A549 (cell line): Measurements from ENCODE around the gene HIGD1A.

Source experiments
- BHLHE40 ChIP-seq: IDR thresholded peaks from 2 replicates; pipeline ENCODE4 v1.6.1; 2012; ENCODE audit warnings: low read depth, low read length, inconsistent platforms
- EP300 ChIP-seq, 2 experiments: fragments of >200 bp; sonication (Bioruptor Twin); formaldehyde crosslinking; IDR thresholded peaks; 2 replicates in 1 of 2; 3 replicates in 1 of 2; pipeline ENCODE4 v1.6.1; 2016 to 2017
- HDAC2 ChIP-seq: fragments of 200-600 bp; sonication (generic); IDR thresholded peaks from 2 replicates; pipeline ENCODE4 v1.6.1; 2016
- MYC ChIP-seq: IDR thresholded peaks from 2 replicates; pipeline ENCODE4 v1.6.1; 2012; ENCODE audit warnings: mild to moderate bottlenecking, inconsistent platforms, low read length, improper control_type of control experiment, borderline replicate concordance
- POLR2A ChIP-seq: IDR thresholded peaks from 2 replicates; pipeline ENCODE4 v1.6.1; 2012; ENCODE audit warnings: mild to moderate bottlenecking, low read length
- RCOR1 ChIP-seq: fragments of 150-350 bp; IDR thresholded peaks from 2 replicates; pipeline ENCODE4 v1.6.1; 2014; ENCODE audit warnings: antibody characterized with exemption, low read length, low read depth
- TF ChIP-seq, protein P1 (sequence below): fragments of >200 bp; sonication (Bioruptor Twin); formaldehyde crosslinking; IDR thresholded peaks from 3 replicates; pipeline ENCODE4 v1.5.1; 2016
- TF ChIP-seq, protein P2 (sequence below): fragments of 450-650 bp; IDR thresholded peaks from 2 replicates; pipeline ENCODE4 v1.6.1; 2014; ENCODE audit warnings: antibody characterized with exemption
- TF ChIP-seq, protein P3 (sequence below): IDR thresholded peaks from 2 replicates; pipeline ENCODE4 v1.6.1; 2012

- TF ChIP-seq MYC (no peak), POLR2A (no peak), BHLHE40 (no peak), HDAC2 (no peak), EP300 (IDR thresholded peaks at IDR 0.05) (no peak), RCOR1 (no peak)
- TF ChIP-seq, protein P1, sequence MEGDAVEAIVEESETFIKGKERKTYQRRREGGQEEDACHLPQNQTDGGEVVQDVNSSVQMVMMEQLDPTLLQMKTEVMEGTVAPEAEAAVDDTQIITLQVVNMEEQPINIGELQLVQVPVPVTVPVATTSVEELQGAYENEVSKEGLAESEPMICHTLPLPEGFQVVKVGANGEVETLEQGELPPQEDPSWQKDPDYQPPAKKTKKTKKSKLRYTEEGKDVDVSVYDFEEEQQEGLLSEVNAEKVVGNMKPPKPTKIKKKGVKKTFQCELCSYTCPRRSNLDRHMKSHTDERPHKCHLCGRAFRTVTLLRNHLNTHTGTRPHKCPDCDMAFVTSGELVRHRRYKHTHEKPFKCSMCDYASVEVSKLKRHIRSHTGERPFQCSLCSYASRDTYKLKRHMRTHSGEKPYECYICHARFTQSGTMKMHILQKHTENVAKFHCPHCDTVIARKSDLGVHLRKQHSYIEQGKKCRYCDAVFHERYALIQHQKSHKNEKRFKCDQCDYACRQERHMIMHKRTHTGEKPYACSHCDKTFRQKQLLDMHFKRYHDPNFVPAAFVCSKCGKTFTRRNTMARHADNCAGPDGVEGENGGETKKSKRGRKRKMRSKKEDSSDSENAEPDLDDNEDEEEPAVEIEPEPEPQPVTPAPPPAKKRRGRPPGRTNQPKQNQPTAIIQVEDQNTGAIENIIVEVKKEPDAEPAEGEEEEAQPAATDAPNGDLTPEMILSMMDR, result no peak
- TF ChIP-seq, protein P2, sequence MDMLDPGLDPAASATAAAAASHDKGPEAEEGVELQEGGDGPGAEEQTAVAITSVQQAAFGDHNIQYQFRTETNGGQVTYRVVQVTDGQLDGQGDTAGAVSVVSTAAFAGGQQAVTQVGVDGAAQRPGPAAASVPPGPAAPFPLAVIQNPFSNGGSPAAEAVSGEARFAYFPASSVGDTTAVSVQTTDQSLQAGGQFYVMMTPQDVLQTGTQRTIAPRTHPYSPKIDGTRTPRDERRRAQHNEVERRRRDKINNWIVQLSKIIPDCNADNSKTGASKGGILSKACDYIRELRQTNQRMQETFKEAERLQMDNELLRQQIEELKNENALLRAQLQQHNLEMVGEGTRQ, result no peak
- TF ChIP-seq, protein P3, sequence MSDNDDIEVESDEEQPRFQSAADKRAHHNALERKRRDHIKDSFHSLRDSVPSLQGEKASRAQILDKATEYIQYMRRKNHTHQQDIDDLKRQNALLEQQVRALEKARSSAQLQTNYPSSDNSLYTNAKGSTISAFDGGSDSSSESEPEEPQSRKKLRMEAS, result no peak
These were observed 46.2 kb downstream of the HIGD1A start for GRCh38 chr3:42758126-42758525.
